Liver (tissue), 9 donors: ENCODE results near the gene NOTCH2NLA. TPM values are rescaled to one million over a fixed set of nuclear protein-coding genes. Genes with fewer than 3 reads are reported as not detected.
"Not testable (repeated sequence)": the region's sequence is repeated elsewhere in the genome, so short reads cannot be mapped to it uniquely, and the experiment has no call there.

Experiments used
- DNase-seq: peaks from one replicate; pipeline ENCODE4 v3.0.0-alpha.2; 2017; ENCODE audit warnings: low spot score
- H3K27ac ChIP-seq, 2 donors: one replicate each; pipeline ENCODE4 v1.7.0; 2013; ENCODE audit warnings: inconsistent platforms in 2 of 2, low read length in 2 of 2, control low read depth in 1 of 2, low read depth in 1 of 2, mild to moderate bottlenecking in 1 of 2
- H3K27me3 ChIP-seq, 4 donors: one replicate each; pipeline versions ENCODE4 v1.6.1 to v1.7.0; 2013; ENCODE audit warnings: low read length in 3 of 4, inconsistent platforms in 1 of 4, mild to moderate bottlenecking in 1 of 4, moderate library complexity in 1 of 4; ENCODE audit not compliant: control insufficient read depth in 4 of 4, insufficient read depth in 4 of 4
- H3K36me3 ChIP-seq, 4 donors: one replicate each; pipeline versions ENCODE4 v1.6.1 to v1.7.0; 2013; ENCODE audit warnings: low read length in 3 of 4, mild to moderate bottlenecking in 3 of 4, low read depth in 1 of 4, moderate library complexity in 1 of 4; ENCODE audit not compliant: control insufficient read depth in 4 of 4, insufficient read depth in 3 of 4
- H3K4me1 ChIP-seq, 4 donors: one replicate each; pipeline versions ENCODE4 v1.6.1 to v1.7.0; 2013; ENCODE audit warnings: low read length in 3 of 4, mild to moderate bottlenecking in 3 of 4, moderate library complexity in 1 of 4; ENCODE audit not compliant: control insufficient read depth in 4 of 4, insufficient read depth in 4 of 4
- H3K4me3 ChIP-seq, 3 donors: one replicate each; pipeline versions ENCODE4 v1.6.1 to v1.7.0; 2013; ENCODE audit warnings: low read length in 3 of 3, control low read depth in 1 of 3, low read depth in 1 of 3, mild to moderate bottlenecking in 1 of 3
- H3K9ac ChIP-seq, 2 donors: one replicate each; pipeline ENCODE4 v1.7.0; 2013; ENCODE audit warnings: low read length in 2 of 2, mild to moderate bottlenecking in 2 of 2, moderate library complexity in 2 of 2, control low read depth in 1 of 2, low read depth in 1 of 2
- H3K9me3 ChIP-seq, 4 donors: one replicate each; pipeline versions ENCODE4 v1.6.1 to v1.7.0; 2013; ENCODE audit warnings: low read length in 3 of 4; ENCODE audit not compliant: control insufficient read depth in 4 of 4
- WGBS: extraction: QIAGEN DNeasy Blood & Tissue Kit; methylation state at CpG from one replicate; pipeline ENCODE4 v1.1.7; 2013; 5-methylcytosine and 5-hydroxymethylcytosine counted together
- polyA plus RNA-seq, 2 donors: library from polyadenylated mRNA; stranded (reverse) in 1 of 2; unstranded in 1 of 2; fragments of 200-250 nt in 1 of 2; fragments of >200 nt in 1 of 2; fragmentation: Nextera tagmentation in 1 of 2; extraction: Ambion mirVana in 1 of 2; gene quantifications; one replicate each; pipeline versions ENCODE4 v1.2.1 to v1.2.3, GENCODE V29; 2013 to 2015
- total RNA-seq, 2 donors: library from RNA; depleted of rRNA; stranded (reverse); fragments of >200 nt; gene quantifications; one replicate each; pipeline ENCODE4 v1.2.3, GENCODE V29; 2014
- donor health status: healthy.
- donor health status: healthy.
- donor health status: healthy.
- donor health status: healthy.
- donor health status: healthy.

NOTCH2NLA gene
- 10 to 100 TPM; 20.0 to 48.7 TPM for total RNA-seq
- 10 to 100 TPM in 1 of 2 donors, 1 to 10 TPM in 1; 6.3 to 20.6 TPM for polyA plus RNA-seq

- Histone ChIP-seq H3K4me3 (peak within 1 kb of the TSS in 1 of 3 donors; percentile 59), H3K27ac (peak within 1 kb of the TSS; percentile 46 to 57)
- DNase-seq, H3K36me3 ChIP-seq, H3K4me1 ChIP-seq, H3K9me3 ChIP-seq, H3K27me3 ChIP-seq, H3K9ac ChIP-seq: not testable (repeated sequence)
- under 1% methylated on average over 43 of the region's 72 CpGs for WGBS
Measured at GRCh38 chr1:146228710-146229477, at the start of gene NOTCH2NLA. Gene NOTCH2NLA (minus strand): TSS chr1:146229021. CDS start chr1:146189337, 39,684 bp downstream.

GRCh38 chr1:146278346-146278745, 49.5 kb upstream of the NOTCH2NLA start:
- not testable (repeated sequence) for DNase-seq, H3K27ac ChIP-seq, H3K36me3 ChIP-seq, H3K4me3 ChIP-seq, H3K9me3 ChIP-seq, H3K4me1 ChIP-seq, H3K9ac ChIP-seq, H3K27me3 ChIP-seq
- WGBS, result no CpG with 5 or more reads among the region's 3 CpGs

GRCh38 chr1:146277087-146277486, 48.3 kb upstream of the NOTCH2NLA start:
- not testable (repeated sequence) for H3K36me3 ChIP-seq, H3K9ac ChIP-seq, H3K9me3 ChIP-seq, H3K27ac ChIP-seq, H3K4me1 ChIP-seq, H3K27me3 ChIP-seq, H3K4me3 ChIP-seq, DNase-seq
- WGBS, result no CpG with 5 or more reads among the region's 2 CpGs

GRCh38 chr1:146274083-146274482, 45.3 kb upstream of the NOTCH2NLA start:
- H3K36me3 ChIP-seq, H3K4me1 ChIP-seq, H3K4me3 ChIP-seq, H3K9ac ChIP-seq, H3K27me3 ChIP-seq, H3K27ac ChIP-seq, H3K9me3 ChIP-seq, DNase-seq: not testable (repeated sequence)
- no CpG with 5 or more reads among the region's 3 CpGs for WGBS

- not testable (repeated sequence) for H3K9me3 ChIP-seq, H3K27ac ChIP-seq, H3K36me3 ChIP-seq, H3K4me3 ChIP-seq, H3K9ac ChIP-seq, H3K4me1 ChIP-seq, H3K27me3 ChIP-seq, DNase-seq
- WGBS, result no CpG with 5 or more reads among the region's 5 CpGs
Measured at GRCh38 chr1:146273194-146273593, 44.4 kb upstream of the NOTCH2NLA start.

- not testable (repeated sequence) for H3K9me3 ChIP-seq, H3K4me3 ChIP-seq, H3K36me3 ChIP-seq, H3K4me1 ChIP-seq, H3K9ac ChIP-seq, H3K27ac ChIP-seq, H3K27me3 ChIP-seq, DNase-seq
- WGBS, result no CpG with 5 or more reads among the region's 3 CpGs
Measured at GRCh38 chr1:146272734-146273133, 43.9 kb upstream of the NOTCH2NLA start.

- not testable (repeated sequence) for H3K36me3 ChIP-seq, H3K4me3 ChIP-seq, H3K9ac ChIP-seq, DNase-seq, H3K9me3 ChIP-seq, H3K27ac ChIP-seq, H3K27me3 ChIP-seq, H3K4me1 ChIP-seq
- WGBS, result no CpG with 5 or more reads among the region's 2 CpGs
Measured at GRCh38 chr1:146271977-146272376, 43.2 kb upstream of the NOTCH2NLA start.

GRCh38 chr1:146270129-146270528, 41.3 kb upstream of the NOTCH2NLA start:
- H3K27ac ChIP-seq, DNase-seq, H3K9ac ChIP-seq, H3K4me1 ChIP-seq, H3K36me3 ChIP-seq, H3K4me3 ChIP-seq, H3K27me3 ChIP-seq, H3K9me3 ChIP-seq: not testable (repeated sequence)
- no CpG with 5 or more reads among the region's 9 CpGs for WGBS
